ENCODE data around the gene POU5F1.

The POU5F1 gene

GRCh38 chr6:31122791-31123706, 47.4 kb downstream of the POU5F1 start:
- no peak for TF ChIP-seq CTCF (IDR thresholded peaks at IDR 0.05; ENCODE audit: insufficient read depth, low read length, poor library complexity, severe bottlenecking)
- H3K36me3 ChIP-seq (ENCODE audit: control insufficient read depth, insufficient read depth, low read length): no peaks in the 10 kb centered on the region
- H3K27me3 ChIP-seq (replicated peaks; ENCODE audit: control insufficient read depth, insufficient read depth, low read length): peaks cover 2% of the 10 kb centered on the region
- DNase-seq (ENCODE audit: extremely low read depth, insufficient read length): no peak
- H3K4me3 ChIP-seq (replicated peaks; ENCODE audit: low read depth, low read length): no peak overlapping the region

GRCh38 chr6:31121131-31121790, 49.2 kb downstream of the POU5F1 start:
- Histone ChIP-seq H3K27me3 (replicated peaks; ENCODE audit: control insufficient read depth, insufficient read depth, low read length) (peaks cover 2% of the 10 kb centered on the region), H3K4me3 (replicated peaks; ENCODE audit: low read depth, low read length) (no peak overlapping the region), H3K36me3 (ENCODE audit: control insufficient read depth, insufficient read depth, low read length) (no peaks in the 10 kb centered on the region)
- no peak for TF ChIP-seq CTCF (IDR thresholded peaks at IDR 0.05; ENCODE audit: insufficient read depth, low read length, poor library complexity, severe bottlenecking)
- DNase-seq (ENCODE audit: extremely low read depth, insufficient read length): no peak

- Histone ChIP-seq H3K4me3 (replicated peaks; ENCODE audit: low read depth, low read length) (no peak within 1 kb of the TSS), H3K36me3 (ENCODE audit: control insufficient read depth, insufficient read depth, low read length) (no peaks in the 10 kb centered on the region), H3K27me3 (replicated peaks; ENCODE audit: control insufficient read depth, insufficient read depth, low read length) (peaks cover 3% of the 10 kb centered on the region)
- TF ChIP-seq CTCF (IDR thresholded peaks at IDR 0.05; ENCODE audit: insufficient read depth, low read length, poor library complexity, severe bottlenecking): no peak
- DNase-seq (ENCODE audit: extremely low read depth, insufficient read length): no peak
Observed at GRCh38 chr6:31120151-31120915, 50.1 kb downstream of the POU5F1 start, which contains the start of gene CDSN. Gene CDSN, minus strand, starts transcription at chr6:31120446. Its CDS starts 27 bp downstream, at chr6:31120419.

- TF ChIP-seq CTCF (IDR thresholded peaks at IDR 0.05; ENCODE audit: insufficient read depth, low read length, poor library complexity, severe bottlenecking): no peak
- DNase-seq (ENCODE audit: extremely low read depth, insufficient read length): no peak
- H3K36me3 ChIP-seq (ENCODE audit: control insufficient read depth, insufficient read depth, low read length): no peaks in the 10 kb centered on the region
- H3K4me3 ChIP-seq (replicated peaks; ENCODE audit: low read depth, low read length): no peak overlapping the region
- H3K27me3 ChIP-seq (replicated peaks; ENCODE audit: control insufficient read depth, insufficient read depth, low read length): peaks cover 3% of the 10 kb centered on the region
Observed at GRCh38 chr6:31118178-31118577, 52.3 kb downstream of the POU5F1 start.

- no peak for DNase-seq (ENCODE audit: extremely low read depth, insufficient read length)
- no peaks in the 10 kb centered on the region for H3K36me3 ChIP-seq (ENCODE audit: control insufficient read depth, insufficient read depth, low read length)
- H3K4me3 ChIP-seq (replicated peaks; ENCODE audit: low read depth, low read length): no peak overlapping the region
- TF ChIP-seq CTCF (IDR thresholded peaks at IDR 0.05; ENCODE audit: insufficient read depth, low read length, poor library complexity, severe bottlenecking): no peak
- peaks cover 1% of the 10 kb centered on the region for H3K27me3 ChIP-seq (replicated peaks; ENCODE audit: control insufficient read depth, insufficient read depth, low read length)
Observed at GRCh38 chr6:31116661-31117385, 53.7 kb downstream of the POU5F1 start.
